Measurements from ENCODE around the gene ZC3H8.

The ZC3H8 gene

DNA sequence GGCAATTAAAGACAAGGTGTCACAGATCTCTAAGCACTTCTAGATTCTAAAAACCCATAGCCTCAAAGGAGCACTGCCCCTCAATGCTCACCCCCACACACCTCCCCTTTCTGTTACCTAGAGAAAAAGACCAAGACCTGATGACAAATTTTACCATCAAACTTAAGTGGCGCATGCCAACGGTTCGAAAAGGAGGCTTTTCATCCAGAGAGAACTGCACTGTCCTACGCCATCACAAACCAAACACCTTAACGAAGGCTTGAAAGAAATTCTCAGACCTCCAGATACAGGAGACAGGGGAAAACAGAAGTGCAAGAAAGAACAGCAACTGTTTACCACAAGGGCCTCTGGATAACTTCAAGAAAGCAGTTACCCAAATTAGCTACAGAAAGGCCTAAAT, 18.5 kb upstream of the ZC3H8 start:
- H3K9me3 ChIP-seq (ENCODE audit: low read depth, low read length), result no peaks in the 10 kb centered on the region
- DNase-seq (ENCODE audit: low read depth, low spot score), result no peak
- TF ChIP-seq EZH2 (IDR thresholded peaks at IDR 0.05) (no peak), POLR2AphosphoS5 (IDR thresholded peaks at IDR 0.05; ENCODE audit: borderline replicate concordance, low read depth, low read length) (no peak), FOXP2 (optimal IDR thresholded peaks at IDR 0.05; ENCODE audit: control extremely low read depth, extremely low read length, insufficient read depth) (no peak)

DNA sequence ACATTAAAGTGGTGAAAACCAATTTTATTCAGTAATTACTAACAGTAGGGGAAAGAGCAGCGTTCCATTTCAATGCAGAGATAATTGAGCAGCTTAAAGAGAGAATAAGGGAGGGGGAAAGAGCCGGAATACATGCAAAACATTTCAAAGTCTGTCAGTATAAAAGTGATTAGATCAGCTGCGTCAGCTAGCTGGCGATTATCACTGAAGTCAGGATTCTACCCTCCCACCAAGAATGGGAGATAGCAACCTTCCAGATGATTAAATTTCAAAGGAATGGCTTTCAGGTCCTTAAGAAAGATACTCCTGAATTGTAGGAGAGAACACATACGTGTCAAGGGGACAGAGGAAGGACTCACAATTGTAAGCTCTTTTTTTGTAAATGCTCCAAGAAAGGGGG, 17.8 kb upstream of the ZC3H8 start:
- Histone ChIP-seq H3K9me3 (ENCODE audit: low read depth, low read length) (no peaks in the 10 kb centered on the region), H3K9ac (ENCODE audit: insufficient read length) (no peak overlapping the region), H3K36me3 (ENCODE audit: insufficient read depth, low read length) (no peaks in the 10 kb centered on the region), H3K4me3 (no peak overlapping the region), H3K27ac (no peak overlapping the region)
- no peak for DNase-seq (ENCODE audit: low read depth, low spot score)
- TF ChIP-seq FOXP2 (optimal IDR thresholded peaks at IDR 0.05; ENCODE audit: control extremely low read depth, extremely low read length, insufficient read depth), result no peak
- TF ChIP-seq EZH2 (IDR thresholded peaks at IDR 0.05), result no peak
- no peak for TF ChIP-seq POLR2AphosphoS5 (IDR thresholded peaks at IDR 0.05; ENCODE audit: borderline replicate concordance, low read depth, low read length)

More for the DNA sequence above, 18.5 kb upstream of the ZC3H8 start:
- Histone ChIP-seq H3K27ac (no peak overlapping the region), H3K4me3 (no peak overlapping the region), H3K36me3 (ENCODE audit: insufficient read depth, low read length) (no peaks in the 10 kb centered on the region), H3K9ac (ENCODE audit: insufficient read length) (no peak overlapping the region)

DNA sequence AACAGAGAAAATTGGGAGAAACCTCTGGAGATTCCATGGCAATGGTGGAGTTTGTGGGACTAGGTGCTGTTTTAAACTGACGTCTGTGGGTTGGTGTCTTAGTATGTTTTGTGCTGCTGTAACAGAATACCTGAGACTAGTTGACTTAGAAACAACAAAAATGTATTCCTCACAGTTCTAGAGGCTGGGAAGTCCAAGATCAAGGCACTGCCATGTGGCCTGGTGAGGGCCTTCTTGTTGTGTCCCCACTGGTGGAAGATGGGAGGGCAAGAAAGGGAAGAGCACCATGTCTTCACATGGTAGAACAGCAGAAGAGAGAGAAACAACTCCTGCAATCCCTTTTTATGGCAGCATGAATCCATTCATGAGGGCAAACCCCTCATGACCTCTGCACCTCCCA, 13.7 kb upstream of the ZC3H8 start:
- H3K9ac ChIP-seq (ENCODE audit: insufficient read length), result no peak overlapping the region
- no peaks in the 10 kb centered on the region for H3K9me3 ChIP-seq (ENCODE audit: low read depth, low read length)
- DNase-seq (ENCODE audit: low read depth, low spot score), result no peak
- no peaks in the 10 kb centered on the region for H3K36me3 ChIP-seq (ENCODE audit: insufficient read depth, low read length)
- TF ChIP-seq POLR2AphosphoS5 (IDR thresholded peaks at IDR 0.05; ENCODE audit: borderline replicate concordance, low read depth, low read length) (no peak), EZH2 (IDR thresholded peaks at IDR 0.05) (no peak), FOXP2 (optimal IDR thresholded peaks at IDR 0.05; ENCODE audit: control extremely low read depth, extremely low read length, insufficient read depth) (no peak)
- no peak overlapping the region for H3K27ac ChIP-seq
- H3K4me3 ChIP-seq, result no peak overlapping the region

DNA sequence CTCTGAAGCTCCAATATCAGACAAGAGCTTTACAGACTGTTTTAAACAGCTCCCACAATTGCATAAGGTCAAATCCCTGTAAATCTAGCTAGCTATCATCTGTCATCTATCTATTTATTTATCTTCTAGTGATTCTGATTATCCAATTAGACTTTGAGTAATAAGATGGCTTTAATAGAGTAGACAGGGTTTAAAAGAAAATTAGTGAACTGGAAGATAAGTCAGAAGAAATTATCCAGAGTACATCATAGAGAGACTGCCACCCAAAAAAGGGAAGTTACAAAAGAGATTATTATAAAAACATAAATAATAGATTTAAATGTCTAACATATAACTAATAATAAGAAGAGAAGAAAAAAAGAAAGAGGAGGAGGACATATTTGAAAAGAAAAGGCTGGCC, 8.0 kb upstream of the ZC3H8 start:
- no peak for DNase-seq (ENCODE audit: low read depth, low spot score)
- H3K27ac ChIP-seq, result no peak overlapping the region

DNA sequence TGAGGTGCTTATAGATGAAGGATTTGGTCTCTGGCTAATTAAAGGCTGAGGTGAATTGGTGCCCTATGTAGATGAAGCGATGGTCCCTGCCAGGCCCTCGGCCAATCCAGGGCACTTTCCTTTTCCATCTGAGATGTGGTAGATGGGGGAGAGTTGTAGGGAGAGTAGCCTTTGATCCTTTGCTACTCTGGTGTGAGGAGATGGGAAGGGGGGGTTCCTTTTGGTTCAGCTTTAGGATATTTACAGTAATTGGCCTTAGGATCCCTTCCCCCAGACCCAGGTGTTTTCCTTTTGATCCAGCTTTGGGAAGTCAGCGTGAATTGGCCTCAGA, 5.4 kb upstream of the ZC3H8 start:
- no peak for DNase-seq (ENCODE audit: low read depth, low spot score)
- no peak overlapping the region for H3K27ac ChIP-seq
- H3K36me3 ChIP-seq (ENCODE audit: insufficient read depth, low read length), result no peaks in the 10 kb centered on the region
- H3K9me3 ChIP-seq (ENCODE audit: low read depth, low read length), result no peaks in the 10 kb centered on the region
- no peak overlapping the region for H3K9ac ChIP-seq (ENCODE audit: insufficient read length)
- TF ChIP-seq POLR2AphosphoS5 (IDR thresholded peaks at IDR 0.05; ENCODE audit: borderline replicate concordance, low read depth, low read length) (no peak), EZH2 (IDR thresholded peaks at IDR 0.05) (no peak), FOXP2 (optimal IDR thresholded peaks at IDR 0.05; ENCODE audit: control extremely low read depth, extremely low read length, insufficient read depth) (no peak)
- H3K4me3 ChIP-seq, result no peak overlapping the region

More for the DNA sequence above, 8.0 kb upstream of the ZC3H8 start:
- Histone ChIP-seq H3K4me3 (no peak overlapping the region), H3K9me3 (ENCODE audit: low read depth, low read length) (no peaks in the 10 kb centered on the region), H3K36me3 (ENCODE audit: insufficient read depth, low read length) (no peaks in the 10 kb centered on the region), H3K9ac (ENCODE audit: insufficient read length) (no peak overlapping the region)
- no peak for TF ChIP-seq POLR2AphosphoS5 (IDR thresholded peaks at IDR 0.05; ENCODE audit: borderline replicate concordance, low read depth, low read length)

DNA sequence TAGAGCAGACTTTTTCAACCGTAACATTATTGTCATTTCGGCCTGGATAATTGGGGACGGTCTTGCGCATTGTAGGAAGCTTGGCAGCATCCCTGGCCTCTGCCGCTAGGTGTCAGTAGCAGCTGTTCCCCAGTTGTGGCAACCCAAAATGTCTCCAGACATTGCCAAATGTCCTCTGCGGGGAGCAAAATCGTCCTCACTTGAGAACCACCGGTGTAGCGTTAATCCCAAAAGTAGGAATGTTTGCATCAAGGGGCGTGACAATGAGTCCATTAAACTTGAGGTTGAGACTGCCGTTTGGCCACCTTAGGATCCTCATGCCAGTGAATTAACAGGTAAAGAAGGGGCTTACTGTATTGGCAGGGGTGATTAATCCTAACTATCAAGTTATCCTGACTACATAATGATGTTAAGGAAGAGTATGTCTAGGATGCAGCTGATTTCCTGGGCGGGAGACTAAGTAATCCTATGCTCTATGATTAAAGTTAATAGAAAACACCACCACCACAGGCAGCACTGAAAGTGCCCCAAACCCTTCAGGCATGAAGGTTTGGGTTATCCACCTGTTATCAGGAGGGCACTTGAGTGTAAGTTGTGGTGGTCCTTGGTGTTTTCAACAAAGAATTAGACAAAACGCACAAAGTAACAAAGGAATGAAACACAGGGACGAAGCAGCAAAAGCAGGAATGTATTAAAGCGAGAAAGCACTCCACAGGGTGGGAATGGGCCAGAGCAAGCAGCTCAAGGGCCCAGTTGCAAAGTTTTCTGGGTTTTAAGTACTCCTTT, 4.9 kb upstream of the ZC3H8 start:
- Histone ChIP-seq H3K4me3 (peak overlapping the region; percentile 55), H3K9me3 (ENCODE audit: low read depth, low read length) (no peaks in the 10 kb centered on the region), H3K36me3 (ENCODE audit: insufficient read depth, low read length) (no peaks in the 10 kb centered on the region), H3K27ac (no peak overlapping the region), H3K9ac (ENCODE audit: insufficient read length) (no peak overlapping the region)
- peak; percentile 74 for DNase-seq (ENCODE audit: low read depth, low spot score)
- no peak for TF ChIP-seq FOXP2 (optimal IDR thresholded peaks at IDR 0.05; ENCODE audit: control extremely low read depth, extremely low read length, insufficient read depth)
- no peak for TF ChIP-seq EZH2 (IDR thresholded peaks at IDR 0.05)
- TF ChIP-seq POLR2AphosphoS5 (IDR thresholded peaks at IDR 0.05; ENCODE audit: borderline replicate concordance, low read depth, low read length), result no peak

DNA sequence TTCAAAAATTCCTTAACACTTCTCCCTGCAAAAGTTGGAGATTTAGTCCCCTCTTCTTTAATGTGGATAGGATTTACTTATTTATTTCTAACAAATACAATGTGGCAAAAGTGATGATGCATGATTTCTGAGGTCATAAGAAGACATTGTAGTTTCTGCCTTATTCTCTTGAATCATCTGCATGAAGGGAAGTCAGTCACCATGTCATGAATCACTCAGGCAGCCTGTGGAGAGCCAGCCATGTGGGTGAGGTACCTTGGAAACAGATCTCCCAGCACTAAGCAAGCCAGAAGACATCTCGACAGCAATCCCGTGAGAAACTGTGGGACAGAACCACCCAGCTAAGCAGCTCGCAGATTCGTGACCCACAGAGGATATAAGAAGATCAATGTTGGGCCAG, 2.7 kb upstream of the ZC3H8 start:
- Histone ChIP-seq H3K4me3 (no peak overlapping the region), H3K36me3 (ENCODE audit: insufficient read depth, low read length) (no peaks in the 10 kb centered on the region), H3K27ac (no peak overlapping the region), H3K9me3 (ENCODE audit: low read depth, low read length) (no peaks in the 10 kb centered on the region), H3K9ac (ENCODE audit: insufficient read length) (no peak overlapping the region)
- no peak for DNase-seq (ENCODE audit: low read depth, low spot score)
- TF ChIP-seq EZH2 (IDR thresholded peaks at IDR 0.05) (no peak), POLR2AphosphoS5 (IDR thresholded peaks at IDR 0.05; ENCODE audit: borderline replicate concordance, low read depth, low read length) (no peak), FOXP2 (optimal IDR thresholded peaks at IDR 0.05; ENCODE audit: control extremely low read depth, extremely low read length, insufficient read depth) (no peak)

DNA sequence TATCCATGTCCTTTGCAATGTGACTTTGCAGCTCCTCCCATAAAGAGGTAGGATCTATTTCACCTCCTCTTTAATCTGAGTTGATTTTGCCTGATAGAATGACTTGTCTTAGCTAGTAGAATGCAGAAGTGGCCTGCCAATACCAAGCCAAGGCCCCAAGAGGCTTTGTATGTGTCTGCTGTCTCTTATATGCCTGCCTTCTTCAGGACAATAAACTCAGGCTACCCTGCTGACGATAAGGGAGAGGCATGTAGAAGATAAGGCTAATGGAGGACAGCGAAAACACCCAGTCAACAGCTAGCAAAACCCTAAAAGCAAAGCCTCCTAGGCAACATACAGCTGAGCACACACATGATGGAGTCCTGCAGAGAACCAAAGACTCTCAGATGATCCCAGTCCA, 1.8 kb upstream of the ZC3H8 start:
- H3K4me3 ChIP-seq, result no peak overlapping the region
- no peak overlapping the region for H3K27ac ChIP-seq

DNA sequence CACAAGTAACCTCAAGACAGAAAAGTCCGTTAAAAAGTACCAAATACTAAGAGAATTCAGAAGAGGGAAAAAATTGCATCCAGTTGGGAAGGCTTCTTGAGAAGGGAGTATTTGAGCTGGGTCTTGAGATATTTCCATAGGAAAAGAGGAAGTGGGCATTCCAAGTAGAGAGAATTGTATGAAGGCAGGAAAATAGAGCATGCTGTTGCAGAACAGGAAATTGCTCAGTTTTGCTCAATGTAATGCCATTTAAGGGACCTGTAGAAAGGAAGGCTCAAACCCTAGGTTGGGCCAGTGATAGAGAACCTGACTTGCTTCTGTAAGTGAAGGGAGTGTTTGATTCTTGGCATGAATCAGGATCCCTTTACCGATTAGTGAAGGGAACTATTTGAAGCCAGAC, 1.0 kb upstream of the ZC3H8 start:
- H3K4me3 ChIP-seq, result no peak overlapping the region
- no peaks in the 10 kb centered on the region for H3K36me3 ChIP-seq (ENCODE audit: insufficient read depth, low read length)
- DNase-seq (ENCODE audit: low read depth, low spot score), result no peak
- H3K9ac ChIP-seq (ENCODE audit: insufficient read length), result no peak overlapping the region
- H3K9me3 ChIP-seq (ENCODE audit: low read depth, low read length), result no peaks in the 10 kb centered on the region
- no peak overlapping the region for H3K27ac ChIP-seq
- TF ChIP-seq FOXP2 (optimal IDR thresholded peaks at IDR 0.05; ENCODE audit: control extremely low read depth, extremely low read length, insufficient read depth) (no peak), POLR2AphosphoS5 (IDR thresholded peaks at IDR 0.05; ENCODE audit: borderline replicate concordance, low read depth, low read length) (no peak), EZH2 (IDR thresholded peaks at IDR 0.05) (no peak)

More for the DNA sequence above, 1.8 kb upstream of the ZC3H8 start:
- DNase-seq (ENCODE audit: low read depth, low spot score), result no peak
- TF ChIP-seq EZH2 (IDR thresholded peaks at IDR 0.05), result no peak
- no peak for TF ChIP-seq POLR2AphosphoS5 (IDR thresholded peaks at IDR 0.05; ENCODE audit: borderline replicate concordance, low read depth, low read length)
- no peak for TF ChIP-seq FOXP2 (optimal IDR thresholded peaks at IDR 0.05; ENCODE audit: control extremely low read depth, extremely low read length, insufficient read depth)
- H3K9me3 ChIP-seq (ENCODE audit: low read depth, low read length), result no peaks in the 10 kb centered on the region
- no peak overlapping the region for H3K9ac ChIP-seq (ENCODE audit: insufficient read length)
- H3K36me3 ChIP-seq (ENCODE audit: insufficient read depth, low read length), result no peaks in the 10 kb centered on the region
